Keratinocyte (primary cell): ENCODE results near the gene SANBR. TPM values are rescaled to one million over a fixed set of nuclear protein-coding genes. Genes with fewer than 3 reads are reported as not detected.

Source experiments
- DNase-seq: peaks from one replicate; pipeline ENCODE4 v3.0.0-alpha.2; 2011; ENCODE audit warnings: low read depth, missing footprints, low spot score
- FAIRE-seq: peaks from 2 replicates; lab custom pipeline; 2011; peaks lifted over from hg19 to GRCh38; lab: Jason Lieb, UNC
- H2AFZ ChIP-seq: 2 replicates; pipeline ENCODE4 v1.6.0; 2012; ENCODE audit warnings: low read length, control low read depth, inconsistent platforms; ENCODE audit not compliant: control insufficient read depth
- H3K27ac ChIP-seq: 2 replicates; pipeline ENCODE4 v1.5.1; 2011; ENCODE audit warnings: low read length; ENCODE audit not compliant: control insufficient read depth, insufficient read depth
- H3K27me3 ChIP-seq: 3 replicates; pipeline ENCODE4 v1.6.0; 2011; ENCODE audit warnings: low read length; ENCODE audit not compliant: control insufficient read depth, insufficient read depth; ENCODE audit errors: extremely low read depth
- H3K36me3 ChIP-seq, 2 experiments: 2 replicates in 1 of 2; 3 replicates in 1 of 2; pipeline ENCODE4 v1.5.1; 2011; ENCODE audit warnings: low read length in 2 of 2, mild to moderate bottlenecking in 1 of 2; ENCODE audit not compliant: control insufficient read depth in 2 of 2, insufficient read depth in 2 of 2; ENCODE audit errors: extremely low read depth in 1 of 2
- H3K4me1 ChIP-seq: 3 replicates; pipeline ENCODE4 v1.5.1; 2011; ENCODE audit warnings: low read length; ENCODE audit not compliant: control insufficient read depth, insufficient read depth; ENCODE audit errors: extremely low read depth
- H3K4me2 ChIP-seq: 3 replicates; pipeline ENCODE4 v1.6.0; 2011; ENCODE audit warnings: low read depth, low read length; ENCODE audit not compliant: control insufficient read depth, insufficient read depth; ENCODE audit errors: extremely low read depth
- H3K4me3 ChIP-seq, 3 experiments: fragments of 200-600 bp in 1 of 3; sonication (generic) in 1 of 3; 2 replicates in 2 of 3; 3 replicates in 1 of 3; pipeline ENCODE4 v1.5.1; 2011 to 2016; ENCODE audit warnings: low read length in 3 of 3, mild to moderate bottlenecking in 3 of 3, control low read depth in 2 of 3, inconsistent platforms in 1 of 3, low read depth in 1 of 3, mixed read lengths in 1 of 3, mixed run types in 1 of 3, moderate library complexity in 1 of 3; ENCODE audit not compliant: control insufficient read depth in 2 of 3, insufficient read depth in 2 of 3; ENCODE audit errors: extremely low read depth in 1 of 3
- H3K79me2 ChIP-seq: 2 replicates; pipeline ENCODE4 v1.6.0; 2012; ENCODE audit warnings: low read length; ENCODE audit not compliant: control insufficient read depth, insufficient read depth
- H3K9ac ChIP-seq: 3 replicates; pipeline ENCODE4 v1.6.0; 2011; ENCODE audit warnings: low read length; ENCODE audit not compliant: control insufficient read depth, insufficient read depth; ENCODE audit errors: extremely low read depth
- H3K9me1 ChIP-seq: 3 replicates; pipeline ENCODE4 v1.6.0; 2011; ENCODE audit warnings: low read length; ENCODE audit not compliant: control insufficient read depth, insufficient read depth; ENCODE audit errors: extremely low read depth
- H3K9me3 ChIP-seq: 2 replicates; pipeline ENCODE4 v1.5.1; 2012; ENCODE audit warnings: low read depth, low read length; ENCODE audit not compliant: control insufficient read depth
- H4K20me1 ChIP-seq: 3 replicates; pipeline ENCODE4 v1.6.0; 2011; ENCODE audit warnings: low read length; ENCODE audit not compliant: control insufficient read depth, insufficient read depth; ENCODE audit errors: extremely low read depth
- CTCF ChIP-seq, 3 experiments: IDR thresholded peaks in 1 of 3; conservative IDR thresholded peaks in 1 of 3; optimal IDR thresholded peaks in 1 of 3; 2 replicates in 2 of 3; 3 replicates in 1 of 3; pipeline versions ENCODE3 to v1.5.1; 2011; ENCODE audit warnings: low read length in 3 of 3, mild to moderate bottlenecking in 3 of 3, moderate library complexity in 2 of 3, control low read depth in 1 of 3, inconsistent platforms in 1 of 3; ENCODE audit not compliant: insufficient read depth in 2 of 3; ENCODE audit errors: extremely low read depth in 1 of 3
- EZH2 ChIP-seq: IDR thresholded peaks from one replicate; pipeline ENCODE4 v1.6.1; 2012; ENCODE audit warnings: inconsistent platforms, mild to moderate bottlenecking, low read length, moderate library complexity
- dilution Hi-C: fragments of 300-500 bp; cut with MboI; formaldehyde crosslinking; loops from one replicate; pipeline ENCODE4 v1.7.0; 2020; ENCODE audit warnings: low sequenced_read_pairs; ENCODE audit not compliant: extremely low pct_ligation_motif_present
- polyA plus RNA-seq, 5 experiments: library from polyadenylated mRNA; depleted of rRNA in 3 of 5; stranded (reverse) in 3 of 5; stranded (forward) in 1 of 5; unstranded in 1 of 5; fragments of >200 nt; gene quantifications; 1 replicate in 1 of 5; 2 replicates in 3 of 5; 3 replicates in 1 of 5; pipeline versions ENCODE4 v1.2.1 to v1.2.3, GENCODE V29; 2011 to 2012; ENCODE audit warnings: missing spikeins in 2 of 5, low read depth in 1 of 5, low replicate concordance in 1 of 5

SANBR gene
- polyA plus RNA-seq, 1 donor (not counting 4 experiments of a cell fraction or from before 2014, with no cell fraction given): 7.0 TPM

GRCh38 chr2:61096438-61096837 lies 30.8 kb downstream of the SANBR start:
- TF ChIP-seq CTCF (optimal IDR thresholded peaks at IDR 0.05 in 1 of 3, IDR thresholded peaks at IDR 0.05 in 1 of 3, conservative IDR thresholded peaks at IDR 0.05 in 1 of 3; ENCODE audit: extremely low read depth in 1 of 3, insufficient read depth in 2 of 3, low read length in 3 of 3) (no peak), EZH2 (no peak)
- no peak overlapping the region for H3K4me2 ChIP-seq
- H3K9me3 ChIP-seq: no peaks in the 10 kb centered on the region
- no peaks in the 10 kb centered on the region for H3K79me2 ChIP-seq
- H3K27ac ChIP-seq: no peak overlapping the region
- FAIRE-seq (no peak), DNase-seq (no peak)
- dilution Hi-C loops: no loop called here
- H2AFZ ChIP-seq: no peak overlapping the region
- H3K36me3 ChIP-seq: no peaks in the 10 kb centered on the region
- H3K4me3 ChIP-seq: no peak overlapping the region
- H3K27me3 ChIP-seq: no peaks in the 10 kb centered on the region
- H3K9ac ChIP-seq: no peak overlapping the region
- H3K9me1 ChIP-seq: no peaks in the 10 kb centered on the region
- no peaks in the 10 kb centered on the region for H3K4me1 ChIP-seq
- H4K20me1 ChIP-seq: no peaks in the 10 kb centered on the region

- no peaks in the 10 kb centered on the region for H3K9me1 ChIP-seq
- no peak for DNase-seq
- no peak overlapping the region for H3K4me3 ChIP-seq
- H3K79me2 ChIP-seq: no peaks in the 10 kb centered on the region
- no peaks in the 10 kb centered on the region for H4K20me1 ChIP-seq
- H3K4me2 ChIP-seq: no peak overlapping the region
- dilution Hi-C loops: no loop called here
- no peaks in the 10 kb centered on the region for H3K4me1 ChIP-seq
- H3K9ac ChIP-seq: no peak overlapping the region
- H2AFZ ChIP-seq: no peak overlapping the region
- H3K36me3 ChIP-seq: no peaks in the 10 kb centered on the region
- H3K27me3 ChIP-seq: no peaks in the 10 kb centered on the region
- no peak overlapping the region for H3K27ac ChIP-seq
- TF ChIP-seq CTCF (optimal IDR thresholded peaks at IDR 0.05 in 1 of 3, IDR thresholded peaks at IDR 0.05 in 1 of 3, conservative IDR thresholded peaks at IDR 0.05 in 1 of 3; ENCODE audit: extremely low read depth in 1 of 3, insufficient read depth in 2 of 3, low read length in 3 of 3) (no peak), EZH2 (no peak)
- FAIRE-seq: no peak
- no peaks in the 10 kb centered on the region for H3K9me3 ChIP-seq
Observed at GRCh38 chr2:61100801-61101200, 35.1 kb downstream of the SANBR start.
